Measurements from ENCODE around the gene GBGT1.

Gene GBGT1

GRCh38 chr9:133119846-133120500 is 43.7 kb downstream of the GBGT1 start:
- peaks cover 27% of the 10 kb centered on the region in 2 experiments for H3K4me1 ChIP-seq (ENCODE audit: control insufficient read depth in 1 of 2, insufficient read depth in 2 of 2, low read length in 2 of 2)
- H3K27me3 ChIP-seq (ENCODE audit: insufficient read depth, low read length), result no peaks in the 10 kb centered on the region
- no peak overlapping the region for H3K18ac ChIP-seq (ENCODE audit: low read length)
- no peak overlapping the region for H4K12ac ChIP-seq (ENCODE audit: low read depth, low read length)
- H3K4me2 ChIP-seq (ENCODE audit: low read length), result peak overlapping the region; percentile 95
- no CpG with 5 or more reads among the region's 21 CpGs for WGBS (ENCODE audit: extremely low coverage, insufficient coverage, insufficient read length)
- peak overlapping the region; percentile 79 for H3K4me3 ChIP-seq (ENCODE audit: low read depth, low read length)
- DNase-seq, result no peak
- H3K79me2 ChIP-seq (ENCODE audit: control insufficient read depth, insufficient read depth, low read length, poor library complexity), result peaks cover 6% of the 10 kb centered on the region
- no peak overlapping the region for H2BK12ac ChIP-seq (ENCODE audit: low read length)
- no peak overlapping the region for H4K8ac ChIP-seq (ENCODE audit: low read depth, low read length)
- H3K9ac ChIP-seq (ENCODE audit: low read length), result no peak overlapping the region
- H3K4ac ChIP-seq (ENCODE audit: low read depth, low read length), result no peak overlapping the region
- H3K79me1 ChIP-seq (ENCODE audit: low read length), result peaks cover 5% of the 10 kb centered on the region
- H3K9me3 ChIP-seq (ENCODE audit: insufficient read depth, low read depth, low read length), result peaks cover 5% of the 10 kb centered on the region
- H2BK120ac ChIP-seq (ENCODE audit: insufficient read depth, low read length, poor library complexity), result no peak overlapping the region
- H3K23ac ChIP-seq (ENCODE audit: low read length), result no peak overlapping the region
- no peaks in the 10 kb centered on the region for H3K36me3 ChIP-seq (ENCODE audit: control insufficient read depth in 1 of 2, insufficient read depth in 2 of 2, low read length in 2 of 2)
- H3K27ac ChIP-seq (ENCODE audit: low read depth, low read length), result no peak overlapping the region
- no peak overlapping the region for H4K91ac ChIP-seq (ENCODE audit: low read depth, low read length)
- no peak overlapping the region for H2AK5ac ChIP-seq (ENCODE audit: low read length)
- no peak overlapping the region for H3K14ac ChIP-seq (ENCODE audit: low read length)
- H2BK5ac ChIP-seq (ENCODE audit: low read depth, low read length, poor library complexity), result no peak overlapping the region
- no peak overlapping the region for H2AFZ ChIP-seq (ENCODE audit: insufficient read depth, low read length, poor library complexity)

DNA sequence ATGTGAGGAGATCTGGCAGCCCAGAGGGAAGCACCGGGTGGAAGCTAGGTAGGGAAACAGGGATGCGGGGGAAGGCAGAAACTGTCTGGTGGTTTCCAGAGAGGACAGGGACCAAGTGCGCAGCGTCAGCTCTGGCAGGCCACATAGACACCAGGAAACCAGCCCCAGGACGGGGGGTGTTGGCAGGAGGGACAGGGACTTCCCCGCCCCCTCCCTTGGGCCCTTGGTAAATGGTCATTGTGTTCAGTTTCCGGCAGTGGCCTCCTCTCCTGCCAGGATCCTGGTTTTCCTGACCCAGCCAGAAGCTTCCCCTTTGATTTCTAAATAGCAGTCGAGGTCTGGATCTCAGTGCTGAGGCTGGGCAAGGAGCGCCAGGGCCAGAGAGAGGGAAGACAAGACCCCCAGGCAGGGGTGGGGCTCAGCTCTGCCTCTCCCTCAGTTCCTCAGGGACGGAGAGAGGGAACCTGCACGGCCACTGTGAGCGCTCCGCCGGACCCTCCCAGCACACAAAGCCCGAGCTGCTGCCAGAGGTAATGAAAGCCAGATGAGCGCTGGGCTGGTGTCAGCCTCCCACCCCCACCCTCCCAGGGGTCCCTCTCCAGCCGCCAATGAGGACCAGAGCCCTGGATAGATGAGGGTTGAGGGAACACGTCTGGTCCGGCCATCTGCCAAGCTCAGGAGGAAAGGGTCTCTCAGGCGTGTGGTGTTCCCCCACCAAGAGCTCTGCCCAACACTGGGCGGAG is 44.4 kb downstream of the GBGT1 start:
- Histone ChIP-seq H3K23ac (ENCODE audit: low read length) (no peak overlapping the region), H2BK5ac (ENCODE audit: low read depth, low read length, poor library complexity) (no peak overlapping the region), H3K4me2 (ENCODE audit: low read length) (no peak overlapping the region), H4K8ac (ENCODE audit: low read depth, low read length) (no peak overlapping the region), H4K12ac (ENCODE audit: low read depth, low read length) (no peak overlapping the region), H3K27ac (ENCODE audit: low read depth, low read length) (no peak overlapping the region), H3K36me3 (ENCODE audit: control insufficient read depth in 1 of 2, insufficient read depth in 2 of 2, low read length in 2 of 2) (no peaks in the 10 kb centered on the region), H3K9ac (ENCODE audit: low read length) (no peak overlapping the region), H4K91ac (ENCODE audit: low read depth, low read length) (no peak overlapping the region), H2AFZ (ENCODE audit: insufficient read depth, low read length, poor library complexity) (no peak overlapping the region), H3K4ac (ENCODE audit: low read depth, low read length) (no peak overlapping the region), H3K14ac (ENCODE audit: low read length) (no peak overlapping the region), H3K27me3 (ENCODE audit: insufficient read depth, low read length) (no peaks in the 10 kb centered on the region), H3K79me1 (ENCODE audit: low read length) (peaks cover 5% of the 10 kb centered on the region), H2BK12ac (ENCODE audit: low read length) (no peak overlapping the region), H2BK120ac (ENCODE audit: insufficient read depth, low read length, poor library complexity) (no peak overlapping the region), H3K18ac (ENCODE audit: low read length) (no peak overlapping the region), H3K4me3 (ENCODE audit: low read depth, low read length) (no peak overlapping the region), H2AK5ac (ENCODE audit: low read length) (no peak overlapping the region), H3K4me1 (ENCODE audit: control insufficient read depth in 1 of 2, insufficient read depth in 2 of 2, low read length in 2 of 2) (peaks cover 31 to 34% of the 10 kb centered on the region in 2 experiments), H3K9me3 (ENCODE audit: insufficient read depth, low read depth, low read length) (peaks cover 4% of the 10 kb centered on the region), H3K79me2 (ENCODE audit: control insufficient read depth, insufficient read depth, low read length, poor library complexity) (peaks cover 6% of the 10 kb centered on the region)
- DNase-seq, result no peak
- WGBS (ENCODE audit: extremely low coverage, insufficient coverage, insufficient read length), result no CpG with 5 or more reads among the region's 21 CpGs

- H3K4ac ChIP-seq (ENCODE audit: low read depth, low read length), result no peak overlapping the region
- peaks cover 5% of the 10 kb centered on the region for H3K79me1 ChIP-seq (ENCODE audit: low read length)
- no peaks in the 10 kb centered on the region for H3K36me3 ChIP-seq (ENCODE audit: control insufficient read depth in 1 of 2, insufficient read depth in 2 of 2, low read length in 2 of 2)
- no peak for DNase-seq
- no peak overlapping the region for H2AK5ac ChIP-seq (ENCODE audit: low read length)
- H3K9ac ChIP-seq (ENCODE audit: low read length), result no peak overlapping the region
- H2AFZ ChIP-seq (ENCODE audit: insufficient read depth, low read length, poor library complexity), result no peak overlapping the region
- no peak overlapping the region for H3K23ac ChIP-seq (ENCODE audit: low read length)
- no peak overlapping the region for H4K91ac ChIP-seq (ENCODE audit: low read depth, low read length)
- H3K27me3 ChIP-seq (ENCODE audit: insufficient read depth, low read length), result no peaks in the 10 kb centered on the region
- no peak overlapping the region for H2BK12ac ChIP-seq (ENCODE audit: low read length)
- H3K27ac ChIP-seq (ENCODE audit: low read depth, low read length), result no peak overlapping the region
- no peak overlapping the region for H4K12ac ChIP-seq (ENCODE audit: low read depth, low read length)
- no peak overlapping the region for H3K4me3 ChIP-seq (ENCODE audit: low read depth, low read length)
- no peak overlapping the region for H3K18ac ChIP-seq (ENCODE audit: low read length)
- peaks cover 36 to 39% of the 10 kb centered on the region in 2 experiments for H3K4me1 ChIP-seq (ENCODE audit: control insufficient read depth in 1 of 2, insufficient read depth in 2 of 2, low read length in 2 of 2)
- H4K8ac ChIP-seq (ENCODE audit: low read depth, low read length), result no peak overlapping the region
- WGBS (ENCODE audit: extremely low coverage, insufficient coverage, insufficient read length), result no CpG with 5 or more reads among the region's 3 CpGs
- H3K9me3 ChIP-seq (ENCODE audit: insufficient read depth, low read depth, low read length), result peaks cover 4% of the 10 kb centered on the region
- peaks cover 6% of the 10 kb centered on the region for H3K79me2 ChIP-seq (ENCODE audit: control insufficient read depth, insufficient read depth, low read length, poor library complexity)
- H2BK5ac ChIP-seq (ENCODE audit: low read depth, low read length, poor library complexity), result no peak overlapping the region
- no peak overlapping the region for H3K14ac ChIP-seq (ENCODE audit: low read length)
- no peak overlapping the region for H2BK120ac ChIP-seq (ENCODE audit: insufficient read depth, low read length, poor library complexity)
- H3K4me2 ChIP-seq (ENCODE audit: low read length), result no peak overlapping the region
Observed at GRCh38 chr9:133118568-133118967, 45.1 kb downstream of the GBGT1 start.

DNA sequence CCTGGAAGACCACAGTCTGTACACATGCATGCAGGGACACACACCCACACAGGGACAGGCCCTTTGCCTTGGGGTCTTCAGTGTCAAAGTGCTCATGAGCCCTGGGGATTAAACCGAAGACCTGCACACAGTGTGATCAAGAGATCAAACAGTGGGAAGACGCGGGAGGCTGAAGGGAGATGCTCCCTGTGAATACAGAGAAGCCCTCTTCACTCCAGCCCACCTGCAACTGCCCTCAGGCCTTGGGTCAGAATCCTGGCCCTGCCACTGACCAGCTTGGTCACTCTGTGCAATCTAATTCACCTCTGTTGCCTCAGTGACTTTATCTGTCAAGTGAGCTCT is 45.6 kb downstream of the GBGT1 start:
- Histone ChIP-seq H3K9ac (ENCODE audit: low read length) (no peak overlapping the region), H4K91ac (ENCODE audit: low read depth, low read length) (no peak overlapping the region), H3K23ac (ENCODE audit: low read length) (no peak overlapping the region), H2BK120ac (ENCODE audit: insufficient read depth, low read length, poor library complexity) (no peak overlapping the region), H3K4me2 (ENCODE audit: low read length) (no peak overlapping the region), H3K9me3 (ENCODE audit: insufficient read depth, low read depth, low read length) (peaks cover 4% of the 10 kb centered on the region), H3K4ac (ENCODE audit: low read depth, low read length) (no peak overlapping the region), H2BK12ac (ENCODE audit: low read length) (no peak overlapping the region), H3K79me2 (ENCODE audit: control insufficient read depth, insufficient read depth, low read length, poor library complexity) (peaks cover 6% of the 10 kb centered on the region), H2BK5ac (ENCODE audit: low read depth, low read length, poor library complexity) (no peak overlapping the region), H3K36me3 (ENCODE audit: control insufficient read depth in 1 of 2, insufficient read depth in 2 of 2, low read length in 2 of 2) (no peaks in the 10 kb centered on the region), H3K79me1 (ENCODE audit: low read length) (peaks cover 5% of the 10 kb centered on the region), H3K14ac (ENCODE audit: low read length) (no peak overlapping the region), H3K4me1 (ENCODE audit: control insufficient read depth in 1 of 2, insufficient read depth in 2 of 2, low read length in 2 of 2) (peaks cover 33 to 41% of the 10 kb centered on the region in 2 experiments), H2AFZ (ENCODE audit: insufficient read depth, low read length, poor library complexity) (no peak overlapping the region), H3K27me3 (ENCODE audit: insufficient read depth, low read length) (no peaks in the 10 kb centered on the region), H2AK5ac (ENCODE audit: low read length) (no peak overlapping the region), H3K4me3 (ENCODE audit: low read depth, low read length) (no peak overlapping the region), H4K8ac (ENCODE audit: low read depth, low read length) (no peak overlapping the region), H3K18ac (ENCODE audit: low read length) (no peak overlapping the region), H4K12ac (ENCODE audit: low read depth, low read length) (no peak overlapping the region), H3K27ac (ENCODE audit: low read depth, low read length) (no peak overlapping the region)
- no CpG with 5 or more reads among the region's 3 CpGs for WGBS (ENCODE audit: extremely low coverage, insufficient coverage, insufficient read length)
- DNase-seq, result no peak

All from trophoblast cell (in vitro differentiated cells and primary cell).